H1 (cell line): ENCODE data around the gene NRIP3. TPM values are rescaled to one million over a fixed set of nuclear protein-coding genes. Genes with fewer than 3 reads are reported as not detected.

Experiments
- CTCF ChIA-PET: fragments of 300-600 bp; sonication (Branson Sonifier 250); formaldehyde crosslinking; loops from one replicate; lab custom pipeline; 2021; ENCODE audit not compliant: partially characterized antibody; lab: Charles Lee
- POLR2A ChIA-PET: fragments of 300-600 bp; sonication (Branson Sonifier 250); formaldehyde crosslinking; loops from one replicate; lab custom pipeline; 2021; ENCODE audit warnings: inconsistent platforms; ENCODE audit not compliant: partially characterized antibody; lab: Charles Lee
- DNase-seq, 2 experiments: peaks; one replicate each; pipeline versions ENCODE4 v3.0.0 to v3.0.0-alpha.2; 2010 to 2022; ENCODE audit warnings: low spot score in 2 of 2, low read depth in 1 of 2, mixed read lengths in 1 of 2
- FAIRE-seq: peaks from 2 replicates; lab custom pipeline; 2011; peaks lifted over from hg19 to GRCh38; lab: Jason Lieb, UNC
- H2AFZ ChIP-seq: 2 replicates; pipeline ENCODE4 v1.8.1; 2012; ENCODE audit warnings: low read length, inconsistent platforms
- H2AK5ac ChIP-seq: 2 replicates; pipeline ENCODE4 v1.6.1; 2013; ENCODE audit warnings: low read depth, low read length
- H2BK120ac ChIP-seq: replicated peaks from 2 replicates; pipeline ENCODE3; 2013; ENCODE audit warnings: low read depth, low read length, inconsistent platforms
- H2BK12ac ChIP-seq: 2 replicates; pipeline ENCODE4 v1.6.1; 2013; ENCODE audit warnings: low read depth, low read length
- H2BK15ac ChIP-seq: 2 replicates; pipeline ENCODE4 v1.6.1; 2013; ENCODE audit warnings: low read length
- H2BK20ac ChIP-seq: 2 replicates; pipeline ENCODE4 v1.6.1; 2013; ENCODE audit warnings: low read length
- H2BK5ac ChIP-seq: 2 replicates; pipeline ENCODE4 v1.6.1; 2013; ENCODE audit warnings: low read depth, low read length
- H3K14ac ChIP-seq: 2 replicates; pipeline ENCODE4 v1.6.1; 2013; ENCODE audit warnings: inconsistent platforms; ENCODE audit not compliant: insufficient read length
- H3K18ac ChIP-seq: 2 replicates; pipeline ENCODE4 v1.6.1; 2013; ENCODE audit warnings: low read length; ENCODE audit errors: extremely low read depth
- H3K23ac ChIP-seq: 2 replicates; pipeline ENCODE4 v1.6.1; 2013; ENCODE audit warnings: inconsistent platforms; ENCODE audit not compliant: insufficient read length
- H3K23me2 ChIP-seq: 2 replicates; pipeline ENCODE4 v1.6.1; 2013; ENCODE audit warnings: low read depth, low read length
- H3K27ac ChIP-seq: 2 replicates; pipeline ENCODE4 v1.6.1; 2011; ENCODE audit warnings: low read depth, low read length, inconsistent platforms
- H3K27me3 ChIP-seq, 4 experiments: replicated peaks in 1 of 4; 1 replicate in 1 of 4; 2 replicates in 3 of 4; pipeline versions ENCODE4 v1.6.1 to v1.8.1; 2011 to 2013; ENCODE audit warnings: low read length in 3 of 4, mild to moderate bottlenecking in 3 of 4, inconsistent platforms in 2 of 4, mixed read lengths in 2 of 4, moderate library complexity in 1 of 4; ENCODE audit not compliant: control insufficient read depth in 3 of 4, insufficient read depth in 3 of 4; ENCODE audit errors: extremely low read depth in 1 of 4
- H3K36me3 ChIP-seq, 4 experiments: 2 replicates each; pipeline versions ENCODE4 v1.6.1 to v1.8.1; 2011 to 2013; ENCODE audit warnings: mild to moderate bottlenecking in 4 of 4, low read length in 3 of 4, moderate library complexity in 2 of 4, control low read depth in 1 of 4, inconsistent platforms in 1 of 4; ENCODE audit not compliant: insufficient read depth in 4 of 4, control insufficient read depth in 2 of 4
- H3K4ac ChIP-seq: replicated peaks from 2 replicates; pipeline ENCODE3; 2013; ENCODE audit warnings: low read length, low read depth, mixed read lengths, inconsistent platforms; ENCODE audit not compliant: insufficient read length
- H3K4me1 ChIP-seq, 4 experiments: replicated peaks in 1 of 4; 1 replicate in 1 of 4; 2 replicates in 3 of 4; pipeline versions ENCODE4 v1.6.1 to v1.8.1; 2011 to 2013; ENCODE audit warnings: low read length in 3 of 4, inconsistent platforms in 2 of 4, mixed read lengths in 1 of 4; ENCODE audit not compliant: insufficient read depth in 4 of 4, control insufficient read depth in 3 of 4
- H3K4me2 ChIP-seq, 2 experiments: 2 replicates each; pipeline versions ENCODE4 v1.6.1 to v1.8.1; 2011 to 2013; ENCODE audit warnings: low read depth in 2 of 2, low read length in 2 of 2, control low read depth in 1 of 2, inconsistent platforms in 1 of 2, mild to moderate bottlenecking in 1 of 2; ENCODE audit not compliant: insufficient read depth in 1 of 2
- H3K4me3 ChIP-seq, 4 experiments: fragments of 200-600, 300-600 bp in 1 of 4; sonication (generic), shearing (Covaris generic), sonication (Bioruptor Twin) in 1 of 4; 2 replicates each; pipeline versions ENCODE4 v1.5.1 to v1.8.1; 2011 to 2016; ENCODE audit warnings: low read length in 4 of 4, low read depth in 3 of 4, control low read depth in 2 of 4, inconsistent platforms in 2 of 4, mild to moderate bottlenecking in 2 of 4, mixed read lengths in 1 of 4, moderate library complexity in 1 of 4; ENCODE audit not compliant: insufficient read depth in 2 of 4; ENCODE audit errors: extremely low read depth in 1 of 4
- H3K56ac ChIP-seq: replicated peaks from 2 replicates; pipeline ENCODE3; 2013; ENCODE audit warnings: low read depth, mild to moderate bottlenecking, mixed read lengths, low read length, inconsistent platforms; ENCODE audit not compliant: insufficient read length
- H3K79me1 ChIP-seq: 2 replicates; pipeline ENCODE4 v1.6.1; 2013; ENCODE audit warnings: low read depth, low read length, control low read depth
- H3K79me2 ChIP-seq, 2 experiments: 2 replicates each; pipeline versions ENCODE4 v1.6.1 to v1.8.1; 2012 to 2013; ENCODE audit warnings: low read length in 2 of 2, mild to moderate bottlenecking in 2 of 2, inconsistent platforms in 1 of 2; ENCODE audit not compliant: insufficient read depth in 2 of 2, control insufficient read depth in 1 of 2
- H3K9ac ChIP-seq, 4 experiments: replicated peaks in 1 of 4; 1 replicate in 1 of 4; 2 replicates in 3 of 4; pipeline versions ENCODE4 v1.6.1 to v1.8.1; 2011 to 2013; ENCODE audit warnings: low read depth in 3 of 4, low read length in 3 of 4, control low read depth in 2 of 4, mild to moderate bottlenecking in 2 of 4, moderate library complexity in 2 of 4, inconsistent platforms in 1 of 4; ENCODE audit errors: extremely low read depth in 1 of 4
- H3K9me3 ChIP-seq, 2 experiments: 2 replicates each; pipeline versions ENCODE4 v1.6.1 to v1.8.1; 2012 to 2013; ENCODE audit warnings: mild to moderate bottlenecking in 2 of 2, moderate library complexity in 2 of 2, control low read depth in 1 of 2, inconsistent platforms in 1 of 2, low read depth in 1 of 2, low read length in 1 of 2, mixed read lengths in 1 of 2; ENCODE audit not compliant: insufficient read depth in 2 of 2
- H4K20me1 ChIP-seq, 2 experiments: replicated peaks in 1 of 2; 2 replicates each; pipeline versions ENCODE3 to v1.8.1; 2011 to 2013; ENCODE audit warnings: inconsistent platforms in 2 of 2, low read length in 2 of 2, mild to moderate bottlenecking in 1 of 2; ENCODE audit not compliant: insufficient read depth in 2 of 2, control insufficient read depth in 1 of 2
- H4K5ac ChIP-seq: 2 replicates; pipeline ENCODE4 v1.6.1; 2013; ENCODE audit warnings: low read length, low read depth, mixed read lengths, inconsistent platforms; ENCODE audit not compliant: insufficient read length
- H4K8ac ChIP-seq: 2 replicates; pipeline ENCODE4 v1.8.0; 2013; ENCODE audit warnings: mild to moderate bottlenecking, moderate library complexity, low read length, inconsistent platforms; ENCODE audit not compliant: insufficient read depth; ENCODE audit errors: extremely low read depth
- H4K91ac ChIP-seq: replicated peaks from 2 replicates; pipeline ENCODE3; 2013; ENCODE audit warnings: low read length, mixed read lengths, inconsistent platforms; ENCODE audit not compliant: insufficient read length
- CBX8 ChIP-seq: fragments of 300-800, 300-1000 bp; sonication (generic); IDR thresholded peaks from 2 replicates; pipeline ENCODE4 v1.7.1; 2016; ENCODE audit warnings: low read depth, low read length, borderline replicate concordance
- CTBP2 ChIP-seq: IDR thresholded peaks from 2 replicates; pipeline ENCODE4 v1.7.0; 2011; ENCODE audit warnings: borderline replicate concordance, mild to moderate bottlenecking, moderate library complexity, mixed read lengths, low read length; ENCODE audit not compliant: insufficient read depth, insufficient read length
- CTCF ChIP-seq, 3 experiments: IDR thresholded peaks; 1 replicate in 2 of 3; 2 replicates in 1 of 3; pipeline versions ENCODE4 v1.5.1 to v1.6.1; 2011; ENCODE audit warnings: low read length in 3 of 3, mild to moderate bottlenecking in 3 of 3, inconsistent platforms in 2 of 3, low read depth in 1 of 3, moderate library complexity in 1 of 3; ENCODE audit not compliant: insufficient read depth in 1 of 3; ENCODE audit errors: control extremely low read depth in 1 of 3
- JUND ChIP-seq: IDR thresholded peaks from 2 replicates; pipeline ENCODE4 v1.6.1; 2011; ENCODE audit warnings: mild to moderate bottlenecking, improper control_type of control experiment, low read length
- KDM4A ChIP-seq: IDR thresholded peaks from one replicate; pipeline ENCODE4 v1.7.1; 2012; ENCODE audit warnings: low read depth, mild to moderate bottlenecking, moderate library complexity, low read length, inconsistent platforms; ENCODE audit not compliant: severe bottlenecking
- RFX5 ChIP-seq: IDR thresholded peaks from 2 replicates; pipeline ENCODE4 v1.6.1; 2011; ENCODE audit warnings: low read depth, low read length, improper control_type of control experiment, borderline replicate concordance
- SIN3A ChIP-seq, 2 experiments: IDR thresholded peaks in 1 of 2; conservative IDR thresholded peaks in 1 of 2; 2 replicates each; pipeline ENCODE4 v1.6.1; 2011 to 2012; ENCODE audit warnings: low read length in 2 of 2, improper control_type of control experiment in 1 of 2, low read depth in 1 of 2, mild to moderate bottlenecking in 1 of 2
- WGBS, 2 experiments: shearing (Covaris generic) in 1 of 2; methylation state at CpG; one replicate each; pipeline versions ENCODE4 v1.1.6 to v1.1.7; 2013 to 2015; ENCODE audit warnings: low lambda C conversion rate in 2 of 2, mixed read lengths in 2 of 2, inconsistent platforms in 1 of 2, low coverage in 1 of 2, missing lambda C conversion rate in 1 of 2; ENCODE audit not compliant: insufficient replicate concordance in 2 of 2, insufficient coverage in 1 of 2, insufficient read length in 1 of 2; ENCODE audit errors: extremely low coverage in 1 of 2, missing lambda C conversion rate in 1 of 2; 5-methylcytosine and 5-hydroxymethylcytosine counted together
- polyA plus RNA-seq, 7 experiments: library from polyadenylated mRNA; depleted of rRNA in 3 of 7; stranded (reverse) in 5 of 7; unstranded in 2 of 7; fragments of >200 nt in 5 of 7; fragments of 200-250 nt in 2 of 7; gene quantifications; 1 replicate in 5 of 7; 2 replicates in 1 of 7; 4 replicates in 1 of 7; pipeline versions ENCODE4 v1.2.1 to v1.2.3, GENCODE V29; 2011 to 2013; ENCODE audit warnings: missing spikeins in 2 of 7, mixed read lengths in 2 of 7
- total RNA-seq: library from RNA; stranded (reverse); fragmentation: NEBNext Ultra II Directional; extraction: Animal tissue kit (Norgen Biotek cat#: 25700); gene quantifications from 2 replicates; pipeline ENCODE4 v1.2.1, GENCODE V29; 2021

Gene NRIP3
- total and polyA plus RNA-seq, 2 of the 8 experiments (the other 6 are each of a cell fraction or from before 2014, with no cell fraction given): 3.9 to 7.1 TPM

GRCh38 chr11:9001736-9002135 is 2.1 kb downstream of the NRIP3 start:
- no peak for DNase-seq
- Histone ChIP-seq H3K14ac (no peak overlapping the region), H3K56ac (no peak overlapping the region), H4K20me1 (peaks cover 2% of the 10 kb centered on the region in 2 experiments), H2BK5ac (no peak overlapping the region), H3K79me1 (no peaks in the 10 kb centered on the region), H3K9ac (no peak overlapping the region), H3K79me2 (no peaks in the 10 kb centered on the region), H3K23ac (no peak overlapping the region), H3K23me2 (peaks cover 10% of the 10 kb centered on the region; the same call in 1 of the 2 replicates), H2AFZ (no peak overlapping the region), H2BK120ac (no peak overlapping the region), H3K18ac (no peak overlapping the region), H2BK12ac (no peak overlapping the region), H3K4me2 (no peak overlapping the region), H3K4ac (no peak overlapping the region), H4K8ac (no peak overlapping the region), H3K4me3 (no peak overlapping the region), H2AK5ac (no peak overlapping the region), H2BK15ac (no peak overlapping the region), H3K27ac (no peak overlapping the region), H4K5ac (no peak overlapping the region), H3K4me1 (peaks cover 0 to 8% (median 6%) of the 10 kb centered on the region in 4 experiments; a peak in 6 of 7 replicates), H4K91ac (no peak overlapping the region), H3K27me3 (peaks cover 20 to 54% (median 48%) of the 10 kb centered on the region in 4 experiments), H3K9me3 (no peaks in the 10 kb centered on the region), H3K36me3 (no peaks in the 10 kb centered on the region), H2BK20ac (no peak overlapping the region)
- POLR2A ChIA-PET: no interaction called here
- CTCF ChIA-PET: interaction anchor here (2.1 kb wide), 1 partner anchor 93 kb away, joined by 7 read pairs; no protein-coding TSS in a partner anchor
- WGBS, 2 experiments: 77% methylated on average over 6 of the region's 6 CpGs; no CpG with 5 or more reads in 1 of the 2 experiments
- TF ChIP-seq CTCF (IDR thresholded peaks at IDR 0.05; ENCODE audit: control extremely low read depth in 1 of 3, insufficient read depth in 1 of 3, low read depth in 1 of 3, low read length in 3 of 3) (no peak), RFX5 (no peak), KDM4A (no peak), CTBP2 (no peak), SIN3A (conservative IDR thresholded peaks at IDR 0.05 in 1 of 2, IDR thresholded peaks at IDR 0.05 in 1 of 2; ENCODE audit: low read depth in 1 of 2, low read length in 2 of 2) (no peak), CBX8 (no peak), JUND (no peak)
- FAIRE-seq: no peak
